Activated naive CD4-positive, alpha-beta T cell treated with anti-CD3 and anti-CD28 coated beads, Interleukin-2, amount 50 U/mL, for 24 hours (primary cell): ENCODE results near the gene PROKR1.
"Not testable (repeated sequence)": the region's sequence is repeated elsewhere in the genome, so short reads cannot be mapped to it uniquely, and the experiment has no call there.

Experiments
- H3K27ac Mint-ChIP-seq: one replicate; pipeline ENCODE4 v1.8.0; 2021; ENCODE audit warnings: mild to moderate bottlenecking, mixed read lengths
- H3K27me3 Mint-ChIP-seq: one replicate; pipeline ENCODE4 v1.8.0; 2021; ENCODE audit warnings: mixed read lengths
- H3K36me3 Mint-ChIP-seq: one replicate; pipeline ENCODE4 v1.8.0; 2021; ENCODE audit warnings: mixed read lengths
- H3K4me1 Mint-ChIP-seq: one replicate; pipeline ENCODE4 v1.8.0; 2021; ENCODE audit warnings: mixed read lengths
- H3K4me3 Mint-ChIP-seq: one replicate; pipeline ENCODE4 v1.8.0; 2021; ENCODE audit warnings: mild to moderate bottlenecking, mixed read lengths
- H3K9me3 Mint-ChIP-seq: one replicate; pipeline ENCODE4 v1.8.0; 2021; ENCODE audit warnings: mixed read lengths

The PROKR1 gene

GRCh38 chr2:68643011-68643873 is at the start of gene PROKR1:
Gene PROKR1, plus strand, starts transcription at chr2:68643579. Its CDS starts 2,243 bp downstream, at chr2:68645822.
- Mint-ChIP-seq H3K4me3 (peak within 1 kb of the TSS; percentile 44), H3K36me3 (peaks cover 5% of the 10 kb centered on the region), H3K27me3 (peaks cover 47% of the 10 kb centered on the region), H3K27ac (no peak within 1 kb of the TSS), H3K4me1 (no peaks in the 10 kb centered on the region), H3K9me3 (peaks cover 10% of the 10 kb centered on the region)

- Mint-ChIP-seq H3K4me1 (peaks cover 5% of the 10 kb centered on the region), H3K27me3 (peaks cover 6% of the 10 kb centered on the region), H3K36me3 (no peaks in the 10 kb centered on the region), H3K9me3 (no peaks in the 10 kb centered on the region), H3K27ac (no peak overlapping the region), H3K4me3 (no peak overlapping the region)
Measured at GRCh38 chr2:68594041-68594440, 49.3 kb upstream of the PROKR1 start.

- Mint-ChIP-seq H3K36me3 (no peaks in the 10 kb centered on the region), H3K4me1 (peaks cover 5% of the 10 kb centered on the region), H3K9me3 (no peaks in the 10 kb centered on the region), H3K27ac (no peak overlapping the region), H3K27me3 (peaks cover 6% of the 10 kb centered on the region), H3K4me3 (no peak overlapping the region)
Measured at GRCh38 chr2:68594674-68595492, 48.5 kb upstream of the PROKR1 start.

- H3K4me3 Mint-ChIP-seq, H3K27ac Mint-ChIP-seq, H3K36me3 Mint-ChIP-seq, H3K4me1 Mint-ChIP-seq, H3K27me3 Mint-ChIP-seq, H3K9me3 Mint-ChIP-seq: not testable (repeated sequence)
Measured at GRCh38 chr2:68595493-68595785, 47.9 kb upstream of the PROKR1 start.

- H3K9me3 Mint-ChIP-seq, H3K27me3 Mint-ChIP-seq, H3K36me3 Mint-ChIP-seq, H3K27ac Mint-ChIP-seq, H3K4me3 Mint-ChIP-seq, H3K4me1 Mint-ChIP-seq: not testable (repeated sequence)
Measured at GRCh38 chr2:68600495-68600894, 42.9 kb upstream of the PROKR1 start.

- Mint-ChIP-seq H3K9me3 (peaks cover 6% of the 10 kb centered on the region), H3K27ac (no peak overlapping the region), H3K36me3 (no peaks in the 10 kb centered on the region), H3K4me3 (no peak overlapping the region), H3K27me3 (no peaks in the 10 kb centered on the region), H3K4me1 (peaks cover 3% of the 10 kb centered on the region)
Measured at GRCh38 chr2:68603059-68603458, 40.3 kb upstream of the PROKR1 start.

GRCh38 chr2:68604077-68604476 is 39.3 kb upstream of the PROKR1 start:
- Mint-ChIP-seq H3K27me3 (no peaks in the 10 kb centered on the region), H3K27ac (no peak overlapping the region), H3K9me3 (peaks cover 6% of the 10 kb centered on the region), H3K4me1 (peaks cover 3% of the 10 kb centered on the region), H3K4me3 (no peak overlapping the region), H3K36me3 (no peaks in the 10 kb centered on the region)

GRCh38 chr2:68605939-68606338 is 37.4 kb upstream of the PROKR1 start:
- Mint-ChIP-seq H3K4me1 (peaks cover 3% of the 10 kb centered on the region), H3K36me3 (peaks cover 5% of the 10 kb centered on the region), H3K4me3 (no peak overlapping the region), H3K9me3 (peaks cover 12% of the 10 kb centered on the region), H3K27me3 (no peaks in the 10 kb centered on the region), H3K27ac (no peak overlapping the region)

GRCh38 chr2:68606759-68607158 is 36.6 kb upstream of the PROKR1 start:
- Mint-ChIP-seq H3K9me3 (peaks cover 12% of the 10 kb centered on the region), H3K36me3 (peaks cover 5% of the 10 kb centered on the region), H3K27ac (no peak overlapping the region), H3K4me3 (no peak overlapping the region), H3K4me1 (peaks cover 3% of the 10 kb centered on the region), H3K27me3 (no peaks in the 10 kb centered on the region)

- Mint-ChIP-seq H3K27ac (no peak overlapping the region), H3K9me3 (peaks cover 12% of the 10 kb centered on the region), H3K4me1 (peaks cover 3% of the 10 kb centered on the region), H3K4me3 (no peak overlapping the region), H3K36me3 (peaks cover 5% of the 10 kb centered on the region), H3K27me3 (no peaks in the 10 kb centered on the region)
Measured at GRCh38 chr2:68607837-68608236, 35.5 kb upstream of the PROKR1 start.

- H3K4me1 Mint-ChIP-seq = no peaks in the 10 kb centered on the region
- peaks cover 7% of the 10 kb centered on the region for H3K36me3 Mint-ChIP-seq
- H3K9me3 Mint-ChIP-seq = peaks cover 12% of the 10 kb centered on the region
- no peak overlapping the region for H3K27ac Mint-ChIP-seq
- no peak overlapping the region for H3K4me3 Mint-ChIP-seq
- H3K27me3 Mint-ChIP-seq = no peaks in the 10 kb centered on the region
Measured at GRCh38 chr2:68612765-68613519, 30.4 kb upstream of the PROKR1 start.

- H3K9me3 Mint-ChIP-seq = peaks cover 6% of the 10 kb centered on the region
- no peak overlapping the region for H3K27ac Mint-ChIP-seq
- H3K36me3 Mint-ChIP-seq = peaks cover 6% of the 10 kb centered on the region
- H3K4me3 Mint-ChIP-seq = no peak overlapping the region
- H3K4me1 Mint-ChIP-seq = no peaks in the 10 kb centered on the region
- no peaks in the 10 kb centered on the region for H3K27me3 Mint-ChIP-seq
Measured at GRCh38 chr2:68620772-68621171, 22.6 kb upstream of the PROKR1 start.

GRCh38 chr2:68623820-68624219 is 19.6 kb upstream of the PROKR1 start:
- Mint-ChIP-seq H3K36me3 (peaks cover 7% of the 10 kb centered on the region), H3K9me3 (peaks cover 6% of the 10 kb centered on the region), H3K4me1 (no peaks in the 10 kb centered on the region), H3K4me3 (no peak overlapping the region), H3K27ac (no peak overlapping the region), H3K27me3 (peaks cover 2% of the 10 kb centered on the region)

GRCh38 chr2:68627615-68628014 is 15.8 kb upstream of the PROKR1 start:
- Mint-ChIP-seq H3K36me3 (peaks cover 7% of the 10 kb centered on the region), H3K27ac (no peak overlapping the region), H3K9me3 (no peaks in the 10 kb centered on the region), H3K4me3 (no peak overlapping the region), H3K27me3 (peaks cover 2% of the 10 kb centered on the region), H3K4me1 (no peaks in the 10 kb centered on the region)

- H3K27ac Mint-ChIP-seq = no peak overlapping the region
Measured at GRCh38 chr2:68632021-68632420, 11.4 kb upstream of the PROKR1 start.

GRCh38 chr2:68637047-68637446 is 6.3 kb upstream of the PROKR1 start:
- Mint-ChIP-seq H3K27ac (peak overlapping the region; percentile 8), H3K27me3 (peaks cover 18% of the 10 kb centered on the region), H3K9me3 (peaks cover 10% of the 10 kb centered on the region), H3K4me3 (no peak overlapping the region), H3K36me3 (peaks cover 3% of the 10 kb centered on the region), H3K4me1 (no peaks in the 10 kb centered on the region)

More at GRCh38 chr2:68632021-68632420, 11.4 kb upstream of the PROKR1 start:
- Mint-ChIP-seq H3K4me1 (no peaks in the 10 kb centered on the region), H3K27me3 (peaks cover 4% of the 10 kb centered on the region), H3K36me3 (peaks cover 2% of the 10 kb centered on the region), H3K4me3 (no peak overlapping the region), H3K9me3 (no peaks in the 10 kb centered on the region)
